Heart left ventricle (tissue), 16 donors: ENCODE results near the gene EEF1B2. TPM values are rescaled to one million over a fixed set of nuclear protein-coding genes. Genes with fewer than 3 reads are reported as not detected.
"Not testable (repeated sequence)": the region's sequence is repeated elsewhere in the genome, so short reads cannot be mapped to it uniquely, and the experiment has no call there.

Experiments
- ATAC-seq, 4 donors: fragments of 200-7000 bp; cut with Tn5 transposase; one replicate each; pipeline ENCODE4 v1.9.1; 2020 to 2022; ENCODE audit warnings: moderate library complexity in 4 of 4, mild to moderate bottlenecking in 3 of 4, moderate number of reproducible peaks in 1 of 4
- DNase-seq, 5 donors: peaks; one replicate each; pipeline ENCODE4 v3.0.0-alpha.2; 2020
- H3K27ac ChIP-seq, 12 donors: fragments of 200-600 bp; sonication (generic) in 4 of 12; one replicate each; pipeline versions ENCODE4 v1.5.0 to v1.8.0; 2016 to 2022; ENCODE audit warnings: mild to moderate bottlenecking in 2 of 12
- H3K27me3 ChIP-seq, 9 donors: fragments of 200-600 bp; sonication (generic) in 2 of 9; one replicate each; pipeline versions ENCODE4 v1.5.1 to v1.8.0; 2016 to 2022; ENCODE audit warnings: mild to moderate bottlenecking in 3 of 9
- H3K36me3 ChIP-seq, 9 donors: fragments of 200-600 bp; sonication (generic) in 2 of 9; one replicate each; pipeline versions ENCODE4 v1.5.0 to v1.8.0; 2018 to 2022; ENCODE audit warnings: mild to moderate bottlenecking in 2 of 9
- H3K4me1 ChIP-seq, 12 donors: fragments of 200-600 bp; sonication (generic) in 4 of 12; one replicate each; pipeline versions ENCODE4 v1.5.0 to v1.8.0; 2016 to 2022; ENCODE audit warnings: mild to moderate bottlenecking in 3 of 12
- H3K4me3 ChIP-seq, 12 donors: fragments of 200-600 bp; sonication (generic) in 4 of 12; one replicate each; pipeline versions ENCODE4 v1.5.0 to v1.8.0; 2017 to 2022; ENCODE audit warnings: mild to moderate bottlenecking in 9 of 12, moderate library complexity in 4 of 12
- H3K9me3 ChIP-seq, 12 donors: fragments of 200-600 bp; sonication (generic) in 4 of 12; one replicate each; pipeline versions ENCODE4 v1.5.0 to v1.8.0; 2016 to 2022; ENCODE audit warnings: mild to moderate bottlenecking in 1 of 12
- CTCF ChIP-seq, 12 donors: fragments of 200-600 bp; sonication (generic) in 4 of 12; IDR thresholded peaks; one replicate each; pipeline versions ENCODE4 v1.5.0 to v1.8.0; 2018 to 2022; ENCODE audit warnings: antibody characterized with exemption in 12 of 12, mild to moderate bottlenecking in 5 of 12
- POLR2A ChIP-seq, 2 donors: fragments of 450-650 bp; IDR thresholded peaks; one replicate each; pipeline ENCODE4 v1.6.1; 2017; ENCODE audit warnings: antibody characterized with exemption in 2 of 2, mild to moderate bottlenecking in 2 of 2, moderate library complexity in 2 of 2
- WGBS, 4 donors: extraction: QIAGEN DNeasy Blood & Tissue Kit in 2 of 4; methylation state at CpG; one replicate each; pipeline versions ENCODE4 v1.1.5 to v1.1.7; 2013 to 2018; 5-methylcytosine and 5-hydroxymethylcytosine counted together
- intact Hi-C, 10 donors: fragments of 100-400 bp; cut with DNase I; formaldehyde crosslinking; loops; one replicate each; pipeline versions ENCODE4 v1.11.1 to v1.14.2; 2022
- polyA plus RNA-seq, 2 donors: library from polyadenylated mRNA; stranded (reverse); fragments of 200-250 nt; gene quantifications; one replicate each; pipeline ENCODE4 v1.2.3, GENCODE V29; 2013
- total RNA-seq, 9 donors: library from RNA; depleted of rRNA in 2 of 9; stranded (reverse); fragments of >200 nt in 2 of 9; fragmentation: NEBNext Ultra II Directional in 3 of 9; extraction: Animal tissue kit (Norgen Biotek cat#: 25700) in 3 of 9; gene quantifications; one replicate each; pipeline versions ENCODE4 v1.1.0 to v1.2.4, GENCODE V29; 2016 to 2023
- donor health status: ischemic (EF 13 %, LVEDD 7.1; RV severe dilation, severe dysfunction).
- donor health status: healthy with polysubstance abuse.
- donor health status: DM: no; HTN: yes; CAD: no.
- donor health status: DM: no; HTN: no; CAD: no.
- donor health status: ischemic (EF 25% LVEDD 6.9; RV normal size, moderate dysfunction).
- donor health status: ischemic (EF 25% LVEDD 5.7; RV mildly dilated, moderate dysfunction).
- donor health status: healthy.
- donor health status: DM: yes; HTN: yes; CAD: no.
- donor health status: ischemic (EF 35%, LVEDD 5.7; RV mildly dilated, moderate dysfunction).
- donor health status: nonischemic (EF 11% LVEDD 7.7; RV severe dilation, severe dysfunction).
- donor health status: DM: yes; HTN: yes; CAD: no.
- donor health status: PGD.
- donor health status: ischemic (EF 29% LVEDD 5.4; RV normal size, mild dysfunction).
- donor health status: nonischemic (EF 23%, LVEDD 6.1; RV moderate dilation, normal function).

EEF1B2 gene
- total and polyA plus RNA-seq, 11 donors, result 123 to 820 (median 244) TPM

GRCh38 chr2:206173147-206173546 is 13.5 kb downstream of the EEF1B2 start:
- no peak for DNase-seq
- Histone ChIP-seq H3K27ac (no peak overlapping the region), H3K36me3 (no peaks in the 10 kb centered on the region), H3K9me3 (no peaks in the 10 kb centered on the region), H3K27me3 (no peaks in the 10 kb centered on the region), H3K4me3 (no peak overlapping the region), H3K4me1 (no peaks in the 10 kb centered on the region)
- 92 to 98% (median 95%) methylated on average over 4 of the region's 4 CpGs for WGBS, 4 donors
- intact Hi-C loops, result loop anchor here in 1 of 10 donors (5.0 kb wide), 1 partner anchor 264 kb away; no protein-coding TSS in a partner anchor
- ATAC-seq, result no peak
- TF ChIP-seq CTCF (IDR thresholded peaks at IDR 0.05), result no peak
- no peak for TF ChIP-seq POLR2A (IDR thresholded peaks at IDR 0.05)

GRCh38 chr2:206176121-206176520 is 16.4 kb downstream of the EEF1B2 start:
- no peak overlapping the region for H3K27ac ChIP-seq
- H3K27me3 ChIP-seq, result no peaks in the 10 kb centered on the region
- H3K4me1 ChIP-seq, result no peaks in the 10 kb centered on the region
- TF ChIP-seq CTCF (IDR thresholded peaks at IDR 0.05), result no peak
- ATAC-seq, result peak in 2 of 4 donors; percentile 42 to 49
- DNase-seq, result no peak
- H3K9me3 ChIP-seq, result no peaks in the 10 kb centered on the region
- H3K4me3 ChIP-seq, result no peak overlapping the region
- no peaks in the 10 kb centered on the region for H3K36me3 ChIP-seq
- intact Hi-C loops, result no loop called here
- 69 to 88% (median 79%) methylated on average over 2 of the region's 2 CpGs for WGBS, 4 donors

GRCh38 chr2:206176901-206177300 is 17.2 kb downstream of the EEF1B2 start:
- H3K36me3 ChIP-seq, result no peaks in the 10 kb centered on the region
- no peaks in the 10 kb centered on the region for H3K9me3 ChIP-seq
- ATAC-seq, result peak in 1 of 4 donors; percentile 34
- H3K4me3 ChIP-seq, result no peak overlapping the region
- TF ChIP-seq CTCF (IDR thresholded peaks at IDR 0.05), result no peak
- no peak for TF ChIP-seq POLR2A (IDR thresholded peaks at IDR 0.05)
- H3K27me3 ChIP-seq, result no peaks in the 10 kb centered on the region
- no peak for DNase-seq
- intact Hi-C loops, result no loop called here
- WGBS, 4 donors, result 49 to 61% (median 54%) methylated on average over 3 of the region's 3 CpGs
- peak overlapping the region in 1 of 12 donors; percentile 43 for H3K27ac ChIP-seq
- H3K4me1 ChIP-seq, result no peaks in the 10 kb centered on the region

GRCh38 chr2:206181526-206181925 is 21.8 kb downstream of the EEF1B2 start:
- intact Hi-C loops, H3K9me3 ChIP-seq, ATAC-seq, H3K4me1 ChIP-seq, H3K36me3 ChIP-seq, H3K4me3 ChIP-seq, H3K27me3 ChIP-seq, DNase-seq, H3K27ac ChIP-seq: not testable (repeated sequence)
- 86 to 92% (median 88%) methylated on average over 6 of the region's 6 CpGs for whole genome bisulfite sequencing, 4 donors

- H3K27me3 ChIP-seq, result no peaks in the 10 kb centered on the region
- 76 to 85% (median 83%) methylated on average over 3 of the region's 3 CpGs for WGBS, 4 donors
- H3K4me1 ChIP-seq, result peaks cover 0 to 5% (median 0%) of the 10 kb centered on the region in 12 donors
- no peaks in the 10 kb centered on the region for H3K9me3 ChIP-seq
- ATAC-seq (no peak), DNase-seq (no peak)
- intact Hi-C loops, result no loop called here
- H3K4me3 ChIP-seq, result no peak overlapping the region
- TF ChIP-seq POLR2A (IDR thresholded peaks at IDR 0.05) (no peak), CTCF (IDR thresholded peaks at IDR 0.05) (no peak)
- H3K27ac ChIP-seq, result no peak overlapping the region
- H3K36me3 ChIP-seq, result no peaks in the 10 kb centered on the region
Measured at GRCh38 chr2:206189691-206190090, 30.0 kb downstream of the EEF1B2 start.
